ENCODE measurements around the gene NYAP2.

DNA sequence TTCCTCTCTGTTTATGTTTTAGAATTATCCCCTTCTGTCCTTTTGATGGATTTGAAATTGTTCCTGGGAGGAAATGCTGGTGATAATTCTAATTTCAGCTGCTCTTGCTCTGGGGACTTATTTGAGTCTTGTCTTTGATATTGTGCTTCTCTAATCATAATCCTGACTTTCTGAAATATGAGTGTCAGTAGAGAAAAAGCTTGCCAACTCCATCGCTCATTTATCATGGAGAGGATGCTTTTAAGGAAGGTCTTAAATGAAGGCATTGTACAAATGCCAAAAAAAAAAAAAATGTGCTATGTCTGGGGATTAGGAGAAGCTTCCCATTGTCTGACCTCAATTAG lies 159.5 kb downstream of the NYAP2 start:
- TF ChIP-seq, protein P1, sequence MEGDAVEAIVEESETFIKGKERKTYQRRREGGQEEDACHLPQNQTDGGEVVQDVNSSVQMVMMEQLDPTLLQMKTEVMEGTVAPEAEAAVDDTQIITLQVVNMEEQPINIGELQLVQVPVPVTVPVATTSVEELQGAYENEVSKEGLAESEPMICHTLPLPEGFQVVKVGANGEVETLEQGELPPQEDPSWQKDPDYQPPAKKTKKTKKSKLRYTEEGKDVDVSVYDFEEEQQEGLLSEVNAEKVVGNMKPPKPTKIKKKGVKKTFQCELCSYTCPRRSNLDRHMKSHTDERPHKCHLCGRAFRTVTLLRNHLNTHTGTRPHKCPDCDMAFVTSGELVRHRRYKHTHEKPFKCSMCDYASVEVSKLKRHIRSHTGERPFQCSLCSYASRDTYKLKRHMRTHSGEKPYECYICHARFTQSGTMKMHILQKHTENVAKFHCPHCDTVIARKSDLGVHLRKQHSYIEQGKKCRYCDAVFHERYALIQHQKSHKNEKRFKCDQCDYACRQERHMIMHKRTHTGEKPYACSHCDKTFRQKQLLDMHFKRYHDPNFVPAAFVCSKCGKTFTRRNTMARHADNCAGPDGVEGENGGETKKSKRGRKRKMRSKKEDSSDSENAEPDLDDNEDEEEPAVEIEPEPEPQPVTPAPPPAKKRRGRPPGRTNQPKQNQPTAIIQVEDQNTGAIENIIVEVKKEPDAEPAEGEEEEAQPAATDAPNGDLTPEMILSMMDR (IDR thresholded peaks at IDR 0.05): no peak
- TF ChIP-seq POLR2A (IDR thresholded peaks at IDR 0.05) (no peak), POLR2AphosphoS5 (IDR thresholded peaks at IDR 0.05) (no peak), EP300 (IDR thresholded peaks at IDR 0.05; ENCODE audit: low read depth) (no peak)

Data from transverse colon (tissue), 4 donors.